ENCODE results near the gene STARD13. TPM values are rescaled to one million over a fixed set of nuclear protein-coding genes. Genes with fewer than 3 reads are reported as not detected.
A peak's percentile ranks its signal among the peaks of the same experiment; 100 is the strongest.

The STARD13 gene
- total RNA-seq, 6 experiments from 2014 or later: 7.0 to 16.1 (median 9.8) TPM

DNA sequence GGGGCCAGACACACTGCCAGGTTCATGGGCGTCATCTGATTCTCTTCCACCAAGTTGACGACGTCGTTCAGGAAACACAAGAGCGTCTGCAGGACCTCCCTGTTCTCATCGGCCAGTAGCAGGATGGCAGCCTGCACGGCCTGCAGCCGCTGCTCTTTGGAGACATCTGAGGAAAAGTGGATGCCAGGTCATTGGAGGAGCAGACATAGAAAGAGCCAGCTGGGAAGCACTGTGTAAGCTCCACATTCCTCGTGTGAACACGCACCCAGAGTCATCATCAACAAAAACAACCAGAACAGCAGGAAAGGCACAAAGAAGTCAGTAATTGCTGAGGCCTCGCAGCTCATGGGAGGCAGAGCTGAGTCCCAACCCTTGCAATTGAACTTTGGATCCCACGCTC, 172.8 kb downstream of the STARD13 start:
- WGBS (ENCODE audit: insufficient coverage, low coverage, low lambda C conversion rate, missing lambda C conversion rate): 85% methylated on average over 6 of the region's 12 CpGs
- Histone ChIP-seq H3K27ac (no peak overlapping the region), H3K4me1 (peaks cover 0 to 22% (median 3%) of the 10 kb centered on the region in 4 donors), H3K9me3 (no peaks in the 10 kb centered on the region), H3K36me3 (peaks cover 0 to 33% (median 12%) of the 10 kb centered on the region in 4 donors), H3K27me3 (no peaks in the 10 kb centered on the region), H3K4me3 (no peak overlapping the region)
- TF ChIP-seq CTCF (IDR thresholded peaks at IDR 0.05) (no peak), POLR2A (IDR thresholded peaks at IDR 0.05) (no peak)
- intact Hi-C loops (cut with DNase I): no loop called here
- no peak for DNase-seq
- no peak for ATAC-seq

GRCh38 chr13:33111414-33112110, 174.0 kb downstream of the STARD13 start:
- H3K9me3 ChIP-seq: no peaks in the 10 kb centered on the region
- H3K4me1 ChIP-seq: peaks cover 0 to 17% (median 0%) of the 10 kb centered on the region in 4 donors
- intact Hi-C loops (cut with DNase I): no loop called here
- no peak overlapping the region for H3K27ac ChIP-seq
- no peaks in the 10 kb centered on the region for H3K27me3 ChIP-seq
- H3K36me3 ChIP-seq: peaks cover 0 to 41% (median 10%) of the 10 kb centered on the region in 4 donors
- TF ChIP-seq CTCF (IDR thresholded peaks at IDR 0.05) (no peak), POLR2A (IDR thresholded peaks at IDR 0.05) (no peak)
- no peak for ATAC-seq
- no peak overlapping the region for H3K4me3 ChIP-seq
- WGBS (ENCODE audit: insufficient coverage, low coverage, low lambda C conversion rate, missing lambda C conversion rate): 67% methylated on average over 9 of the region's 9 CpGs
- DNase-seq: no peak

- WGBS (ENCODE audit: insufficient coverage, low coverage, low lambda C conversion rate, missing lambda C conversion rate): 52% methylated on average over 13 of the region's 14 CpGs
- H3K9me3 ChIP-seq: no peaks in the 10 kb centered on the region
- no peak overlapping the region for H3K4me3 ChIP-seq
- intact Hi-C loops (cut with DNase I): no loop called here
- peaks cover 0 to 48% (median 16%) of the 10 kb centered on the region in 4 donors for H3K36me3 ChIP-seq
- TF ChIP-seq CTCF (IDR thresholded peaks at IDR 0.05) (no peak), POLR2A (IDR thresholded peaks at IDR 0.05) (no peak)
- H3K27ac ChIP-seq: peak overlapping the region in 1 of 3 donors; percentile 4
- no peak for DNase-seq
- peaks cover 0 to 10% (median 0%) of the 10 kb centered on the region in 4 donors for H3K4me1 ChIP-seq
- no peaks in the 10 kb centered on the region for H3K27me3 ChIP-seq
- ATAC-seq: peak in 3 of 4 donors; percentile 19 to 52 (median 40)
These were observed 174.7 kb downstream of the STARD13 start for GRCh38 chr13:33110713-33111413.

DNA sequence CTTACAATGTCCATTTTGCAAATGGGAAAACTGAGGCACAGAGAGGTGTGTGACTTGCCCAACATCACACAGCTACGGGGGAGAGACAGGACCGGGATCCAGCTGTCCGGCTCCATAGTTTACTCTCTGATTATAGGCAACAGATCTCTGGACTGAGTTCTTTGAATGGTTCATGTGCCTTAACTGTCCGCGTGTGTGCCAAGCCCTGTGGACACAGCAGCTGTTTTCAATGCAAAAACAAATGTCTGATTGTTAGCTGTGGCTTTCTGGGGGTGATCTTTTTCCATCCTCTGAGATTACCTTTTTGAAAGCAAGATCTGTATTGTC, 175.2 kb downstream of the STARD13 start:
- ATAC-seq: no peak
- no peaks in the 10 kb centered on the region for H3K27me3 ChIP-seq
- H3K36me3 ChIP-seq: peaks cover 0 to 53% (median 17%) of the 10 kb centered on the region in 4 donors
- no peak for DNase-seq
- TF ChIP-seq CTCF (IDR thresholded peaks at IDR 0.05): no peak
- H3K9me3 ChIP-seq: no peaks in the 10 kb centered on the region
- H3K4me1 ChIP-seq: peaks cover 0 to 5% (median 0%) of the 10 kb centered on the region in 4 donors
- no peak overlapping the region for H3K27ac ChIP-seq
- intact Hi-C loops (cut with DNase I): no loop called here
- 83% methylated on average over 4 of the region's 5 CpGs for WGBS (ENCODE audit: insufficient coverage, low coverage, low lambda C conversion rate, missing lambda C conversion rate)
- no peak overlapping the region for H3K4me3 ChIP-seq

All from right lobe of liver (tissue), 6 donors.